Cardiac fibroblast (primary cell): Measurements from ENCODE around the gene ZMYND8.
"Not testable (repeated sequence)": the region's sequence is repeated elsewhere in the genome, so short reads cannot be mapped to it uniquely, and the experiment has no call there.

Experiments used
- DNase-seq, 2 donors: peaks; one replicate each; pipeline versions ENCODE4 v3.0.0 to v3.0.0-alpha.2; 2010; ENCODE audit warnings: low read depth in 2 of 2
- H3K4me3 ChIP-seq, 2 donors: replicated peaks in 1 of 2; 1 replicate in 1 of 2; 2 replicates in 1 of 2; pipeline ENCODE4 v1.5.1; 2011; ENCODE audit warnings: low read depth in 2 of 2, low read length in 2 of 2, mild to moderate bottlenecking in 2 of 2, moderate library complexity in 1 of 2
- CTCF ChIP-seq: IDR thresholded peaks from one replicate; pipeline ENCODE4 v1.5.1; 2011; ENCODE audit warnings: low read depth, mild to moderate bottlenecking, low read length, inconsistent platforms

The ZMYND8 gene

GRCh38 chr20:47356526-47357295 is at the start of gene ZMYND8:
TSS of gene ZMYND8 (minus strand) at chr20:47356699. CDS start at chr20:47356670, 29 bp downstream.
- peak; percentile 96 for DNase-seq
- no peak for TF ChIP-seq CTCF
- H3K4me3 ChIP-seq: peak within 1 kb of the TSS; percentile 32 to 56

GRCh38 chr20:47405775-47406325 is 49.4 kb upstream of the ZMYND8 start:
- TF ChIP-seq CTCF: no peak
- no peak for DNase-seq
- H3K4me3 ChIP-seq: no peak overlapping the region

DNA sequence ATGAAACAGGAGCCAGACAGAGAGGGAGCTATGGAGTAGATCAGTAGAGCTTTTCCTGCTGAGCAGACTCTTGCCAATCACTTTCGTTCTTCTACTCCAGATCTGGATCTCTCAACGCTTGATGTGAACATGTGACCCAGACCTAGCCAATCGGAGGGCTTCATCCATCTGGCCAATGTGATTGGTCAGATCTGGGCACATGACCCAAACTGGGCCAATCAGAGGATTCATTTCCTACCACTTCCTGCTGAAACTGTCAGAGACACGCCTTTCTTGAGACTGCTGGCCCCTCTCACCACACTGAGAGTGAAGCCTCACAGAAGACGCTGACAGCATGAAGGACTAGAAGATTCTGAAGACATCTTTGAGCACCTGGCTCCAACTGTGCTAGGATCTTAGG is 44.2 kb upstream of the ZMYND8 start:
- H3K4me3 ChIP-seq: no peak overlapping the region
- DNase-seq: no peak
- no peak for TF ChIP-seq CTCF

- TF ChIP-seq CTCF: no peak
- H3K4me3 ChIP-seq: no peak overlapping the region
- no peak for DNase-seq
These were observed 41.3 kb upstream of the ZMYND8 start for GRCh38 chr20:47397652-47398301.

GRCh38 chr20:47396762-47397476 is 40.4 kb upstream of the ZMYND8 start:
- peak in 1 of 2 donors; percentile 39 for DNase-seq
- H3K4me3 ChIP-seq: no peak overlapping the region
- TF ChIP-seq CTCF: no peak

- not testable (repeated sequence) for DNase-seq, H3K4me3 ChIP-seq
These were observed 37.5 kb upstream of the ZMYND8 start for GRCh38 chr20:47393796-47394514.
